ENCODE measurements around the gene ZBTB16.

ZBTB16 gene

DNA sequence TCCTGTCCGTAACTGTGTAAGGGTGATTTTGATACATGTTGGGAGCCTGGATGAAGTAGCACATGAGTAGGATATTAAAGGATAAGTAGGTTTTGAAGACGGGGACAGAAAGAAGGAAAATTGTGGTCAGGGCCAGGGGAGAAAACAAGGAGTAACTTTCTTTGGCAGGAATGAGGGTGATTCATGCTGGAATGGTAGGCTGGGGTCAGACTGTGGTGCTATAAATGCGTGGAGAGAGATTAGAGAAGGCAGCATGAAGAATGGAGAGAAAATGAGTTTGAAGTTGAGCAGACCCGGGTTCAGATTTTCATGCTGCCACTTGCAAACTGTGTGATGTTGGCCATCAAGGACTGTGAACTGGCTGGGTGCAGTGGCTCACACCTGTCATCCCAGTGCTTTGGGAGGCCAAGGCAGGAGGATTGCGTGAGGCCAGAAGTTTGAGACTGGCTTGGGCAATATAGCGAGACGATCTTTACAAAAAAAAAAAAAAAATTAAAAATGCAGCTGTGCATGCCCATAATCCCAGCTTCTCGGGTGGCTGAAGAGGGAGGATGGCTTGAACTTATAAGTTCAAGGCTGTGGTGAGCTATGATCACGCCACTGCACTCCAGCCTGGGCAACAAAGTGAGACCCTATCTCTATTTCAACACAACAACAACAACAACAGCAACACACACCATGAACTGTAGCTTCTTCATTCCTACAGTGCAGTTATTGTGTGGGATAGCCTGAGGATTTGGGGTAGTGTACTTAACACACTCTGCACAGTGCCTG is 22.3 kb downstream of the ZBTB16 start:
- DNase-seq (ENCODE audit: insufficient read length, low spot score) (no peak), FAIRE-seq (no peak)

DNA sequence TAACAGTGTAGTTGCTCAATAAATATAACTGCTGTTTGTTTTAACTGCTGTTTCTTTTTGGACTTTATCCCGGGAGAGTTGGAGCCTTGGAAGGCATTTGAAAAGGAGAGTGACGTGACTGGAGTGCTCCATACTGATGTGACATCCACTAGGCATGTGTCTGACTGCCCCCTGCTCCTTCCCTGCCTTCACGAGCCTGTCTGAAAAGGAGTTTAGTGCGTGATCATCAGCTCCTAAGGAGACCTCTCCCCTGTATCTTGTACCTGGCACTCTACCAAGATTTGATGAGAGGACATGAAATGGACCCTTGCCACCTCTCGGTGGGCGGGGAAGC is 22.9 kb downstream of the ZBTB16 start:
- no peak for DNase-seq (ENCODE audit: insufficient read length, low spot score)
- no peak for FAIRE-seq

DNA sequence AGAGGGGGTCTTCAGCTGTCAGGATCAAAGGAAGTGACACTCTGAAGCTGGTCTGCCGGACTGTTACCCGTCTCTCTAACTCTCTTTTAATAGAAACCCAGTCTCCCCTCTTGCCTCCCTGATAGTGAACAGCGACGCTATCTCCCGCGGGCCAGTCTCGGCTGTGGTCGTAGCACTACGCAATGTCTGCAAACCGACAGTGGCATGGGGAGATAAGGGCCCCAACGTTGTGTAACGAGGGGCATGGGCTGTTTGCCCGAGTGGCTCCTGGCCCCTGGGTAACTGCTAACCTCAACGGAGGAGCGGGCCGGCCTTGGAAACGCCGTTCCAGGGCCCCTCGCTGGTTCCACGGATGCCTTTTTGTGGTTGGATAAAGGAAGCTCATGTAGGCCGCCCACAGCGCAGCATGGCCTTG is 23.3 kb downstream of the ZBTB16 start:
- FAIRE-seq (no peak), DNase-seq (ENCODE audit: insufficient read length, low spot score) (no peak)

DNA sequence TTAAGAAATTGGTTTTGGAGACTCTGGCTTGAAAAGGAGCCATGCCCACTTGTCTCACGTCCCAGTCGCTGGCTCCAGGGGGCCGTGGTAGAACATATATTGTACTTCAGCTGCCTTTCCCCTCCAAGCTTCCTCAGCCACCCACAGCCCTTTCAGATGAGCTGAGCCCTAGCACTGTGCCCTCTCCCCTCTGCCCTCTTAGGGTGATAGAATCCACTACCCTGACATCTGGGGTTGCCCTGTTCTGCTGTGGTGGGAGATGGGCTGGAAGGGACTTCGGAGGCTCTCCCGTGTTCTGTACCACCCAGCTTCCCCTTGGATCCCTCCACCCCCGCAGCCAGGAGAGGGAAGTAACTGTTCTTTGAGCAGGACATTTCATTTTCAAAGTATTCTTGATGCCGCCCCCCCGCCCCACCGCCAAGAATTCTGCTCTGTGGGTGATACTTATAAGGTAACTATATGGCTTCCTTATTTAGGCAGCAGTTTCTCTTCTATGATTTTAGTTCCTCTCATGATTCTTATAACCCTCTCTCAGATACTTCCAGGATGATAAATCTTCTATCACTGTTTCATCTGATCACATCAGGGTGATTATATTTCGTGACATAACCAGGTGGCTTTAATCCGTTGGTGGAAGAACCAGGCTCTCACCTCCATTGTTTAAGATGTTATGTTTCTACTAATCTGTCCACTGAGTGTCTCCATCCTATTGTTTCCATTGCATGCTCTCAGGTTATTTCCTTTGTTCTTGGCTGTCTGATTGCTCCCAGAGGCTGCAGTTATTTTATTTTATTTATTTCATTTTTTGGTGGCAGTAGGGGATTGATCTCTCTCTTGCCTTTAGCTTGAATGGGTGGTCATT is 24.1 kb downstream of the ZBTB16 start:
- DNase-seq (ENCODE audit: insufficient read length, low spot score) (no peak), FAIRE-seq (no peak)

DNA sequence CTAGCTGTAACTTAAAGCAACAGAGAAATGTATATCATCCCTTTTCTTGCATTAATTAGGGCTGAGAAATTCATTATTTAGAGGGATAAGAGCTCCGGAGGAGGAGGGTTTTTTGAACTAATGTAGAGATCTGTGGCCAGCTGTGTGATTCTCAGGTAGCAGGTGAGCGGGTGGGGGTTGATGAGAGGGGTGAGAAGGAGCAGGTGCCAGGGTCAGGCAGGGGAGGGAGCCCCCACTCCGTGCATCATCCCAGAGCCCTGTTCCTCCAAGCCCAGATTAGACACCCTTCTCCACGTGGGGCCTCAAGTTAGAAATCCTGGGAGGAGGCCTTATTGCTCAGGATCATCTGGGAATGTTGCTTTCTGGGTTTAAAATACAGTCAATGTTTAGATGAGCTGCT is 24.9 kb downstream of the ZBTB16 start:
- no peak for DNase-seq (ENCODE audit: insufficient read length, low spot score)
- no peak for FAIRE-seq

DNA sequence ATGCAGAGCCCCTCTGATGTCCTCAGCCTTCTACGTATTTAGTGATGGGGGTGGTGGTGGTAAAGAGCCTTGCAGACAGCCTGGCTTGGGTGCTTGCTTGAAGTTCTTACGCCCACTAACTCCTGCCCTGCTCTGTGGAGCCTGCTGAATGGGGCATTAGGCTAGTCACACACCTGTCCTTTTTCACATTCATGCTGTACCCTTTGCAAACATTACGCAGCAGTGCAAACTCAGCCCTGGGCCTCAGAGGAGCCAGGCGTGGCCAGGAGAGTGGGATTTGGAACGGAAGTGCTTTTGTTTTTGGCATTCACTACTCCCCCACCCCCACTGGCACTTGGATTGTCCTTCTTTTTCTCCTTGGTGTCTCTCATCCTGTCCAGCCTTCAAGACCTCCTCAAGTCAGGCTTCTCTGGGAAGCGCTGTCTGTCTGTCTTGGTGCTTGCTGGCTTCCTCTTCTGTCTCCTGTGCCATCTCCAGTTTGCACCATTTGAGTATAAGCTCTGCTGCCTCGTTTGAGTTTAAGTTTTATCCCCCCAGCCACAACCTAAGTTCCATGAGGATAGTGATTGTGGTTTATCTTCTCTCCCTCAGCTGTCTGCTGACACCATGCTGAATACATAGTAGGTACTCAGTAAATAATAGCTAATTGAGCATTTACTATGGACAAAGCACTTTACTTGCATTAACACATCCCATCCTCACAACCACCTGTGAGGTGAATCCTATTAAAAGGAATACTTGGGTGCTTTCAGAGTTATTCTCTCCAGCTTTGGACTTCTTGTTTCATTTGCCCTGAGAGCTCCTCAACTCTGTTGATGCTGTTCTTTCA is 26.7 kb downstream of the ZBTB16 start:
- FAIRE-seq (no peak), DNase-seq (ENCODE audit: insufficient read length, low spot score) (no peak)

DNA sequence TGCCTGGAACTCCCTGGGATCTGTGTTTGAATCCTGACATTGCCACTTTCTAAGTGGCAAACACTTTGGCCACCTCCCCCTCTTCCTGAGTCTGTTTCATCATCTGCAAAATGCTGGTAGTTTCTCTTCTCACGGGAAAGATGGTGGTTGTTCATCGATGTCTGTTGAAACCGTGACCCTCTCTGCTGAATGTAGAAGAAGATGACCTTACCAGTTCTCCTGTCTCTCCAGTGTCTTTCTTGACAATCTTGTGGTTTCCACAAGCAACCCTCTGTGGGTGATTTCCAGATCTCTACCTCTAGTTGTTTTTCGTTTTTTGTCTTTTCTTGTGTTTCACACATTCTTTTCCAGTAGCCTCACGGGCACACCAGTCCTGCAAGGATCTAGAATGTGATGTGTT is 27.5 kb downstream of the ZBTB16 start:
- FAIRE-seq, result no peak
- DNase-seq (ENCODE audit: insufficient read length, low spot score), result no peak

DNA sequence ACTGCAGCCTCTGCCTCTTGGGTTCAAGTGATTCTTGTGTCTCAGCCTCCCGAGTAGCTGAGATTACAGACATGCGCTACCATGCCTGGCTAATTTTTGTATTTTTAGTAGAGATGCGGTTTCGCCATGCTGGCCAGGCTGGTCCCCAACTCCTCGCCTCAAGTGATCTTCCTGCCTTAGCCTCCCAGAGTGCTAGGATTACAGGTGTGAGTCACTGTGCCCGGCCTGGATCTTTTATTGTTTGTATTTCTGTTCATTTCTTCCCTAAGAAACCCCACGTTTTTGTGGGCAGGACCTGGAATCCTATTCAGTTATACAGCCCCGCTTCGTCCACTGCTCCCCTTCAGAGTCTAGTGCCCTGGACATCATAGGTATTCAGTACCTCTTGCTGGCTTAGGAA is 28.7 kb downstream of the ZBTB16 start:
- no peak for DNase-seq (ENCODE audit: insufficient read length, low spot score)

DNA sequence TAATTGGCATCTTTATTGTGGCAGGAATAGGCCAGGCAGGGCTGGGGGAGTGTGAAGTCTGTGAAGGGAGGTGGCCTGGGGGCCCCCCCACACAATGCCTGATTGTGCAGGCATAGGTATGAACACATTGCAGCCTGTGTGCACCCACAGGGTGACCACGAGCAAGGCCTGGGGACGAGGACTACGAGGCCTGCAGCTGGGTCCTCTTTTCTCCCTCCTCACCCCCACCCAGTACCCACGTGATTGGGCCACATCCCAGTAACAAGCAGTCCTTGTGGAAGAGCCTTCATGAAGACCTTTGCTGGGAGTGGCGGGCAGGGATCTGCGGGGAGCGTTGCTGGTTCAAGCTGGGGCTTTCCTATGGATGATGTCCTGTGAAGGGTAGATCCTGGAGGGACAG is 29.3 kb downstream of the ZBTB16 start:
- no peak for DNase-seq (ENCODE audit: insufficient read length, low spot score)
- no peak for FAIRE-seq

More for the DNA sequence above, 28.7 kb downstream of the ZBTB16 start:
- no peak for FAIRE-seq

DNA sequence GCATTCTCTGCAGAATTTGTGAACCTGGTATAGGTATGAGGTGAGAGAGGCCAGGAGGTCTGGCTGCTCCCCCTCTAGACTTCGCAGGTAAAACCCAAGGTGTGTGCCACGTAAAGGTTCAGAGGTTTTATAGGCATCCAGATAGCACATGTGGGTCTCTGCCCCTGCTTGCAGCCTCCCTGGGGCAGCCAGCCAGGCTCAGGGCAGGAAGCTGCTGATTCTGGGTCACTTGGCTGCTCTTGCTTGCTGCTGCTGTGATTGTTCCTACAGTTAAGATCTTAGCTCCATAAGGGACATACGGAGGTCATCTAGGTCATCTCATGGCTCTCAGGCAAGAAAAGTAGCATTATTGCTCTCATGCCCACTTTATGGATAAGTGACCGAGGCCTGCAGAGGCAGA is 30.2 kb downstream of the ZBTB16 start:
- DNase-seq (ENCODE audit: insufficient read length, low spot score), result no peak
- FAIRE-seq, result no peak

DNA sequence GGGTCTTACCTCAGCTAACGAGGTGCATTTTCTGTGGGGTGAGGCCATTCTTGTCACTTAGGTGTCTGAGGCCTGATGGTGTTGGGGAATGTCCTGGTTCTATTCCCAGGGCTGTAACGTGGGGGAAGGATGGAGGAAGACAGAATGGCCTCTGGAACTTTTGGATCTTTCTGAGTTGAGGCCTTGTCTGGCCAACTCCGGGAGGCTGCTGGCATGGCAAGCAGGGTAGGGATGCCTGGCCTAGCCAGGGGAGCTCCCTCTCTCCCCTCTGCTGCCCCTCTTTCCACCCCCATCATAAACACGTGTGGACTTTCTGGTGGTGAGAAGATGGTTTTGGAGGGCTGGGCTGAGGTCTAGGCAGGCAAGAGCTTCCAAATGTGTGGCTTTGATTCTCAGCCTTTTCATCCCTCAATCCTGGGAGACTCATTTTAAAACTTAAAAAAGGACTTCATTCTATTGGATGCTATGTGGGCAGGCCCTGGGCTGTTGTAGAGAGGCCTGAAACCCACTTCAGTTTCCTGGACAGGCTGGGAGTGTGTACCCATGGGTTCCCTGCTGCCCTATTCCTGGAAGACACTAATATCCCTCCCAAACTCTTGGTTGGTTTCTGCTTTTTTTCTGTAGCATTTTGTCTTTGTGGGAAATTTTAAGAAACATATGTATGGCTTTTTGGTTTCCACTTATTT is 30.9 kb downstream of the ZBTB16 start:
- DNase-seq (ENCODE audit: insufficient read length, low spot score) (no peak), FAIRE-seq (no peak)

DNA sequence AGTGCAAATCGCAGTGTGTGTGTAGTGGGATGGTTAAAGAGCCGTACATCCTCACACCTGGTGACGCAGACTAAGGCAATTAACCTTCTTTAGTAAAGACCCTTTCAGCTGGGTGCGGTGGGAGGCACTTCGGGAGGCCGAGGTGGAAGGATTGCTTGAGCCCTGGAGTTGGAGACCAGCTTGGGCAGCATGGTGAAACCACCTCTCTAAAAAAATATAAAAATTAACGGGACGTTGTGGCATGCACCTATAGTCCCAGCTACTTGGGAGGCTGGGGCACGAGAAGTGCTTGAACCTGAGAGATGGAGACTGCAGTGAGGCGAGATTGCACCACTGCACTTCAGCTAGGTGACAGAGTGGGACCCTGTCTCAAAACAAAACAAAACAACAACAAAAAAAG is 31.5 kb downstream of the ZBTB16 start:
- FAIRE-seq, result no peak

DNA sequence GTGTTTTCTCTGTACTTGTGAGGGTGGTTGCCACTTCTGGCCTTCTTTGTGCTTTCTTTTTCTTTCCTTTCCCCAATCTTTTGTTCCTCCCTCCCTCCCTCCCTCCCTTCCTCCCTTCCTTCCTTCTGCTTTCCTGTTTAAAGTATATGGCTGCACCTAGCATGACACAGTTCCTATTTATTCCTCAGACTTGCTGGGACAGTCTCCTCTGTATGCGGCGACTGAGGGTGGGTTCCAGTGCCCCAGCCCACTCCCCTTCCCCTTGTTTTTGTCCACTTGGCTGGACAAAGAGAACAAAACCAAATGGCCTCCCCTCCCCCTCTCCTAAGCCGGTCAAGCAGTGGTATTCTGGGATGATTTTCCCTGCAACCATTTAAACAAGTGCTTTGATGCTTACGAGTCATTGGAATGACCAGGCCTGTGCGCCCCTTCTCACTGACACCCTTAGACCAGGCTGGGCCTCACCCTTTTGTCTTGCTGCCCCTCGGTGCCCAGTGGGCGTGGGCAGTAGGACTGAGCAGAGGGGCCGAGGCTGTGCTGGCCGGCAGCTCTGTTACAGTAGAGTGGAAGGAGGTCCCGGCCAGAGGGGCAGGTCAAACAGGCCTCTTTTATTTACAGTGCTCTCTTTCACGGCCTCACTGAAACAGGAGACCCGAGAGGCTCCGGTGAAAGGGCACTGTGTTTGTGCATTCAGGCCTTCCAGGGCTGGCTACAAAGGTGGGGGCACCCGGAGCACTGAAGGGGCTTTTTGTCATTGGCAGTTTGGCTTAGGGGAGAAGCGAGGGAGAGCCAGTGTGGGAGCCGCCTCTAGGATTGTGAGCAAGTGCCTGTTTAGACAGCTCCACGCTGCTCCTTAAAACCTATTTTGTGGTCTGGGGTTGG is 32.2 kb downstream of the ZBTB16 start:
- DNase-seq (ENCODE audit: insufficient read length, low spot score) (no peak), FAIRE-seq (no peak)

More for the DNA sequence above, 31.5 kb downstream of the ZBTB16 start:
- DNase-seq (ENCODE audit: insufficient read length, low spot score), result no peak

DNA sequence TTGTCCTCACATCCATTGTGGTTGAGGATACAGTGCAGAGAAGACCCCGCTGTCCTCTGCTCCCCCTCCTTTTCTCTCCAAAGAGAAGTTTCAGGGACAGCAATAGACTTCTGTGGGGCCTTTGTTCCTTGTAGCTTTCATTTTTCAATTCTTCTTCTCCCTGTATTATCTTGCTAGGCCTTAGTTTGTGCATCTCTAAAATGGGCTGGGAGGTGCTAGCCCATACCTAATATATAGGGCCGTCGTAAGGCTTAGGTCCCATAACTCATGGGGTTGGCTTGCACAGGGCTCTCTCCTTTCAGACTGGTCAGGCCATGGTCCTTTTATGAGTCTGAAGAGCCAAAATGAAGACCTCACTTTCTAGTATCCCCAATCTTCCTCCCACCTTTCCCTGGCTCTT is 33.0 kb downstream of the ZBTB16 start:
- DNase-seq (ENCODE audit: insufficient read length, low spot score) (no peak), FAIRE-seq (no peak)

DNA sequence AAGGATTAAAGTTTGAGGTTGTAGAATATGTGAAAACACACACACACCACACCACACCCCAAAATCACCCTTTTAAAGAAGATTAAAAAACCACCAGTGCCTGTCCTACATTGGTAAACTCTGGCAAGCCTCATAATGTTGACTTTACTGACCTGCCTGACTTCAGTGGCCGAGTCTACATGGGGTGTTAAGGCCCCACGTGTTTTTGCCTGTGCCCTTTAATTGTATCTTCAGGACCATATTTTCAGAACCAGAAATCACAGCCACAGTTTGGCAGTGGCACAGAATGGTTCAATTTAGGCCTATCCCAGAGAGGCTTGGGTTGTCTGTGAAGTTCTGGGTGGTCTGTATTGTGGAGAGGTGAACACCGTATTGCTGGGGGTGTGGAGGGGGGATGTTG is 33.4 kb downstream of the ZBTB16 start:
- no peak for FAIRE-seq
- DNase-seq (ENCODE audit: insufficient read length, low spot score), result no peak

DNA sequence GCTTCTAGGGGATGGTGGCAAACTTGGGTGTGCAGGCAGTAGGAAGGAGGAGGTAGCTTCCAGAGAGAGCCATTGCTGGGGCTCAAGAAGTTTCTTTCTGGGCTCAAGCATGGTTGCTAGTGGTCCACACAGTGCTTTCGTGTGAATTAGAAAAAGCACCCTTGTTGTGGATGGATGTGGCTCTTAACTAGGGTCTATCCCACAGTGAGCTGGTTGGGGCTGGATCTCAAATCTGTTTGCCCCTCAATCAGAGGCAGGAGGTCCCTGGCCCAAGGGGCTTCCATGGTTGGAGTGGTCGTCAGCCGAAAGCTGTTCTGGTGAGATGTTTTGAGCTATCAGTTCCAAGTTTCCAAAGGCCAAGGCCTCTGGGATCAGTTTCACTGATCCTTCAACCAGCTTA is 35.0 kb downstream of the ZBTB16 start:
- FAIRE-seq (no peak), DNase-seq (ENCODE audit: insufficient read length, low spot score) (no peak)

DNA sequence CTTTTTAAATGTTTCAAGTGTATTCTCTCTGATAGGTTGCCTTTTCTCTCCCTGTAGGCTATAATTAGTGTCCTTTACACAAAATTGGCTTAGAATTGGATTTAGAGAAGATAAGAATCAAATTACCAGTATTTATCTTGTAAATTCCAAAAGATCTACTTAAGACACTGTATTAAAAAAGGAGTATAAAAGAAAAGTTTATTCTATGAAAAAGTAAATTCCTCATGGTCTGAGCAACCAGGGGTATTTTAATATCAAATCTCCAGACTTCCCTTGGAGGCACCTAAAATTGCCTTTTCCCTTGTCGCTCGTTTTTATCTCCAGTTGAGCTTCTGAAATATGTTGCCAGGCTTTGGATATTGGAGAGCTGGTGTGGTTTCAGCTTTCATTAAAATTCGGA is 36.4 kb downstream of the ZBTB16 start:
- FAIRE-seq (no peak), DNase-seq (ENCODE audit: insufficient read length, low spot score) (no peak)

DNA sequence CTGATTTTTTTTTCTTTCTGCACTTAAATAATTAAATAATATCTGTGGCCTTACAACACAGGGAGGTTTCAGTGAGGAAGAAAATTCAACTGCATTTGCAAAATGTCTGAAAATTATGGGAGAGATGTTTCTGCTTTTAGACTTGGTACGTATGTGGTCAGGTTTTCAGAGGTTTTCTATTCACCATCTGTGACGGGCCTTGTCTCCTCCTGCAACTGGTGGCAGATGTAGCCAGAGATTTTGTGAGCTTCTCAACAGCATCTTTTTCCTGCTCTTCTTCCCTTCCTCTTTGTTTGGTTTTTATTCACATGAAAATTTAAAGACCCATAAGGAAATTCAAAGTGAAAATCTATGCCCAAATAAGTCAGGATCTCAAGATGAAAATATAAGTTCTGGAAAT is 38.3 kb downstream of the ZBTB16 start:
- FAIRE-seq (no peak), DNase-seq (ENCODE audit: insufficient read length, low spot score) (no peak)

DNA sequence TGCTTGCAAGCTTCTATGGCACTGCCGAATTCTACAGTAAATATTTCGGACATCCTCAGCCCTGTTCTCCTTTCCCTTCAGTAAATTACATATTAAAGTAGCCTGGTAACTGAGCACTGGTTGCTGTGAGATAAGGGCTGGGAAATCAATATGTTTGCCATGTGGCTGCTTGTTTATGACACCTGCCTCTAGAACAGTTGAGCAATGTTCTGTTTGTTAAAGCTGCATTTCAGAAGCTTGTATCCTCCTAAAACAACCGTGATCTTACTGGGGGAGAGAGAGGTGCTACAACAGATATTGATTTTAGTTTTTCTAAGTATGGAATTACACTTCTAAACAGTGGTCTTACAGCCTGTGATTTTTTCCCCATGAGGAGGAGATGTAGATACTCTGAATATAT is 39.4 kb downstream of the ZBTB16 start:
- no peak for FAIRE-seq
- DNase-seq (ENCODE audit: insufficient read length, low spot score), result no peak
